Astrocyte of the cerebellum (primary cell): ENCODE measurements around the gene VAX1.
"Not testable (repeated sequence)": the region's sequence is repeated elsewhere in the genome, so short reads cannot be mapped to it uniquely, and the experiment has no call there.

Source experiments
- DNase-seq: peaks from one replicate; pipeline ENCODE4 v3.0.0-alpha.2; 2011; ENCODE audit warnings: low read depth
- H3K4me3 ChIP-seq: 2 replicates; pipeline ENCODE4 v1.5.1; 2011; ENCODE audit warnings: mild to moderate bottlenecking, low read depth, low read length, moderate library complexity
- in situ Hi-C: cut with HindIII; loops from 2 replicates; pipeline ENCODE4 v1.10.0; 2017; ENCODE audit warnings: low sequenced_read_pairs
- TF ChIP-seq, protein P1 (sequence below): IDR thresholded peaks from 2 replicates; pipeline ENCODE4 v1.5.1; 2012; ENCODE audit warnings: low read length, low read depth, moderate library complexity, mild to moderate bottlenecking; ENCODE audit errors: missing control alignments

Gene VAX1

DNA sequence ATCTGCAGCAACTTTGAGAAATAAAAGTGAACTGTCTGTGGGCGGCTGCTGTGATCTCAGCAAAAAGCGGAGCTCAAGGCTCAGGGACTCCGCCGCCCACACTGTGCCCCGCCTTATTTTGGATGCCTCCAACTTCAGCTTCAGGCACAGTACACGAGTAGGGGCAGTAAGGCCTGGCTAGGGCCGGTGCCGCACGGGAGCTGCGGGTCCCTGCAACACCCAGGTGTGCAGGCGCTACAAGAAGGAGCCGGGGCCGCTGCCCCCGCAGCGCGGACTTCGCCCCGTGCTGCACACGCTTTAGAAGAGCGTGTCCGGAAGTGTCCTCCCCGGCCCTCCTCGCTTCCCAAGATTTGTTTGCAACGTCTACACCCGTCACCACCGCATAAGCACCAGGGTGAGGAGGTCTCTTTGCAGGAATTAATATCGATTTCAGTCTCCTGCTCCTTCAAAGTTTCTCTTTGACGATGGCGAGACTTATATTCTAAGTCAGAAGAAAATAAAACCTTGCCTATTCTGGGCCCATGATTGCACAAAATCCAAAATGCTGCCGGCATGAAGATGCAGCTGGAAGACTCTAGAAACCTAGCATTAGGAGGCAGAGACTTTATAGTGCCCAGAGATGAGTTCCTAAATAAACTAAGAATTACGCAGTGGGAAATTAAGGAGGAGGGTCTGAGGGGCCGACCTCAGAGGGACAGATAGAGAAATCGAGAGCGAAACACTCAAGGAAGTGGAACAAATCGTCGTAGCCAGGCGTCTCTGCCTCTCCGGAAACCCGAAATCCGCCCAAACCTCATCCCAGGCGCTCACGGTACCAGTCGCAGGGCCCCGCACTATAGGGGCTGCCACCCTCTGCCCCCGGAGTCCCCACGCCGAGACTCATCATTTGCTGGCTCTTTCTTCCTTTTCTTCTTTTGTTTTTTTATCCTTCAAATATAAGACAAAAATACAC, 6.4 kb downstream of the VAX1 start:
- TF ChIP-seq, protein P1, sequence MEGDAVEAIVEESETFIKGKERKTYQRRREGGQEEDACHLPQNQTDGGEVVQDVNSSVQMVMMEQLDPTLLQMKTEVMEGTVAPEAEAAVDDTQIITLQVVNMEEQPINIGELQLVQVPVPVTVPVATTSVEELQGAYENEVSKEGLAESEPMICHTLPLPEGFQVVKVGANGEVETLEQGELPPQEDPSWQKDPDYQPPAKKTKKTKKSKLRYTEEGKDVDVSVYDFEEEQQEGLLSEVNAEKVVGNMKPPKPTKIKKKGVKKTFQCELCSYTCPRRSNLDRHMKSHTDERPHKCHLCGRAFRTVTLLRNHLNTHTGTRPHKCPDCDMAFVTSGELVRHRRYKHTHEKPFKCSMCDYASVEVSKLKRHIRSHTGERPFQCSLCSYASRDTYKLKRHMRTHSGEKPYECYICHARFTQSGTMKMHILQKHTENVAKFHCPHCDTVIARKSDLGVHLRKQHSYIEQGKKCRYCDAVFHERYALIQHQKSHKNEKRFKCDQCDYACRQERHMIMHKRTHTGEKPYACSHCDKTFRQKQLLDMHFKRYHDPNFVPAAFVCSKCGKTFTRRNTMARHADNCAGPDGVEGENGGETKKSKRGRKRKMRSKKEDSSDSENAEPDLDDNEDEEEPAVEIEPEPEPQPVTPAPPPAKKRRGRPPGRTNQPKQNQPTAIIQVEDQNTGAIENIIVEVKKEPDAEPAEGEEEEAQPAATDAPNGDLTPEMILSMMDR, result no peak
- H3K4me3 ChIP-seq, result no peak overlapping the region

GRCh38 chr10:117130862-117131375, 7.2 kb downstream of the VAX1 start:
- in situ Hi-C loops, result no loop called here
- TF ChIP-seq, protein P1, result no peak
- no peak overlapping the region for H3K4me3 ChIP-seq
- no peak for DNase-seq

More for the DNA sequence above, 6.4 kb downstream of the VAX1 start:
- in situ Hi-C loops, result no loop called here
- DNase-seq, result no peak

DNA sequence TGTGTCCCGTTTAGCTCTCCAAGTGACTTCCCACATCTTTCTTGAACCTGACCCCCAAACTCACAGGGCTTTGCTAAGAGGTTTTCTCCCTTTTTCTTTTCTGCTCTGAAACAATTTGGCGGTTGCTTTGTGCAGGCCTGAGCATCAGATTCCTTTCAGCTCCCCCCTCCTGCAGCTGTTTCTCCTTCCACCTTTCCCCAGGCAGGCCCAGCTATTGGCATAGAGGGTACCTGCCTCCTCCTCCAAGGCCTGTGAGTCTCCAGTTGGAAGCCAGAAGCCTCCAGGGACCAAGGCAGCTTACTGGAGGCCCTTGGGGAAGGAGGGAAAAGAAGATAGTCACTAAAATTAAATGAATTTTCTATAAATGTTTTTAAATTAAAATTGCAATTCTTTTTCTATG, 7.7 kb downstream of the VAX1 start:
- DNase-seq, result no peak
- in situ Hi-C loops, result no loop called here
- TF ChIP-seq, protein P1, result no peak
- H3K4me3 ChIP-seq, result no peak overlapping the region

DNA sequence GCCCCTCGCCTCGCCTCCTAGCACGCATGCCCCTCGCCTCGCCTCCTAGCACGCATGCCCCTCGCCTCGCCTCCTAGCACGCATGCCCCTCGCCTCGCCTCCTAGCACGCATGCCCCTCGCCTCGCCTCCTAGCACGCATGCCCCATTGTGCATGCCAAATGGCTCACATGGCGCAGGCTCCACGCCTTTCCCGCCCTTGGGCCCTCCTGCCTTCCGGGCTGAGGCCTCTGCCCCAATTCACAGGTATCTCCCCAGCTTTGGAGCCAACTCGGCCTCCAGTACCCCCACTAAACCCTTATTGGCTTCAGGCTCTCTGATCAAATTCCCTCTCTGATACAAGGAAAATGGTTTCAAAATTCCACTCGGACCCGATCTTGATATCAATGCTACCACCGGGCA, 11.4 kb downstream of the VAX1 start:
- H3K4me3 ChIP-seq, DNase-seq, in situ Hi-C loops: not testable (repeated sequence)

DNA sequence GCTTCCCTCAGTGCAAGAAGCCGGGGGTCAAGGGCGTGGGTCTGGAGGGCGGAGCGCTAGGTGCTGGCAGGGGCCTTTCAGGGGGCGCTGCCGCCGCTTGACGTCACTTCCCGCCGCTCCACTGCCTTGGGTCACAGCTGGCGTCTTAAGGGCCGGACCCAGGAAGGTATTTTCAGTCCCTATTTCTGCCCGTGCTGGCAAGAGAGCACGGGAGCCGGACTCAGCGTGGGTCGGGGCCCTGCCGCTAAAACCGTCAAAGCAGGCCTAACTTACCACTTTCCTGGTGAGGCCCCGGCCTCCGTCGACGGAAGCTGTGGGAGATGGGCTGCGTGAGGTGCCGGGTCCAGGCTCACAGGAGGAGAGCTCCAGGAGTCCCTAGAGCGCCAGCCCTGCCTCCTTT, 12.0 kb downstream of the VAX1 start:
- in situ Hi-C loops, result no loop called here
- TF ChIP-seq, protein P1, result no peak

GRCh38 chr10:117112220-117112619, 25.9 kb downstream of the VAX1 start:
- TF ChIP-seq, protein P1, result peak; percentile 33
- in situ Hi-C loops, result no loop called here
- no peak for DNase-seq
- no peak overlapping the region for H3K4me3 ChIP-seq

More for the DNA sequence above, 12.0 kb downstream of the VAX1 start:
- H3K4me3 ChIP-seq, result no peak overlapping the region
- DNase-seq, result no peak

DNA sequence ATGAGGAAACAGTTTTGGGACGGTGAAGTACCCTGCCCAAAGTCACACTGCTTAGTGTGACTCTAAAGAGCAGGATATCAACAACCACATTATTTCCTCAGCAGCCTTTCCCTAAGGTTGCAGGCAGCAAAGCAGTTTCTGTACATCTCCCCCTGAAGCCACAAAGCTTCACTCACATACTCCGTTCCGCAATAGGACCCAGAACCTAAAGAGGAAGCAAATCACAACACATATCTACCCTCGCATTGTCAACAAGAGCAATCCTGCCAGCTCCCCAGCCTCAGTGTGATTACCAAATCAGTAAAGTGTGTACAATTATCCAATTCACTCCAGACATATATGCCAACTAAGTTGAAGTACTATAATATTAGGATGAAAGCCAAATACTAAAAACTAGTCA, 30.8 kb downstream of the VAX1 start:
- DNase-seq, result no peak
- H3K4me3 ChIP-seq, result no peak overlapping the region
- in situ Hi-C loops, result loop anchor here (10.0 kb wide), 2 partner anchors 58 to 72 kb away; no protein-coding TSS in a partner anchor
- TF ChIP-seq, protein P1, result no peak
